Fibroblast of the conjunctiva (primary cell): ENCODE data around the gene PLA2G2D.
"Not testable (repeated sequence)": the region's sequence is repeated elsewhere in the genome, so short reads cannot be mapped to it uniquely, and the experiment has no call there.

Source experiments
- DNase-seq: peaks from one replicate; pipeline ENCODE4 v3.0.0-alpha.2; 2010; ENCODE audit warnings: low read depth

The PLA2G2D gene

DNA sequence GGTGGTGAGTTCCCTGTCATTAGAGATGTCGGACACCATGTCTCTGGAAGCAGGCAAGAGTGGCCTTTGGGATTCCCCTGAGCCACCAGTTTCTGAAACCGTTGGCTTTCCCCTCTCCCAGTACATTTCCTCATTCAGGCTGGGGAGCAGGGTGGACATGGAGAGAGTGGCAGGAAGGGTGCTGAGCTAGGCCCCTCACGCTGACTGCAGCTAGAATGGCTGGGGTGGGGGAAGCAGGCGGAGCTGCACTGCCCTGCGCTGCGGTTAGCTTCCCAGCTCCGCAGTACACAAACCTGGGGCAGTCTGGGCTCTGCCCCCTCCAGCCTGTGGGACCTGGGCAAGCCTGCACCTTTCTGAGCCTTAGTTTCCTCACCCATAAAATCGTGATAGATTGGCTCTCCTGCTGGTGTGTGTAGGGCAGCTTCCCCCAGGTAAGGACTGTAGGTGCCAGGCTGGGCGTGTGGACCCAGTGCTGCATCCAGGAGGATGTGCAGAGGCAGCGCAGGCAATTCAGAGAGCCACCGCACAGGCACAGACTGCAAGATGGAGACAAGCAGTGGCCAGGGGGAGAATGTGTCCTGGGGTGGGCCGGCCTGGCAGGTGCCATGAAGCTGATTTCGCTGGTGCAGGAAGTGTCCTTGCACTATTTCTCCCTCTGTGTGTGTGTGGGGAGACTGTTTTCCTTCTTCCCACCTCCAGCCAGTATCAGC lies 22.8 kb upstream of the PLA2G2D start:
- DNase-seq: no peak

GRCh38 chr1:20141466-20141865 lies 22.1 kb upstream of the PLA2G2D start:
- DNase-seq: no peak

DNA sequence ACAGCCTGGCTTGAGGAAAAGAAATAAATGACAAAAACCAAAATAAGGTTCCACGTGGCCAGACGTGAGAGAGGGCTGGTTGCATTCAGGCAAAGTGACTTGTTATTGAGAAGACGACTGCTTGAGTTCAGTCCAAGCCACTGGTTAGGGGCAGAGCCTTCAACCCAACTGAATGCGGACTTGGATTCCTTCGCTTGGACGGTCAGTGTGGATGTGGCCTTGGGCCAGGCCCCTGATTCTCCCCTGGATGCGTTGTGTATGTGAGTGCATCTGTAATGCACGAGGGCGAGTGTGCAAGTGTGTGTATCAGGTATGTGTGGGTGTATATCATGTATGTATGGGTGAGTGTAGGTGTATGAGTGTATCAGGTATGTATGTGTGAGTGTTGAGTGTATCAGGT lies 21.7 kb upstream of the PLA2G2D start:
- DNase-seq: no peak

GRCh38 chr1:20139776-20140612 lies 20.7 kb upstream of the PLA2G2D start:
- no peak for DNase-seq

DNA sequence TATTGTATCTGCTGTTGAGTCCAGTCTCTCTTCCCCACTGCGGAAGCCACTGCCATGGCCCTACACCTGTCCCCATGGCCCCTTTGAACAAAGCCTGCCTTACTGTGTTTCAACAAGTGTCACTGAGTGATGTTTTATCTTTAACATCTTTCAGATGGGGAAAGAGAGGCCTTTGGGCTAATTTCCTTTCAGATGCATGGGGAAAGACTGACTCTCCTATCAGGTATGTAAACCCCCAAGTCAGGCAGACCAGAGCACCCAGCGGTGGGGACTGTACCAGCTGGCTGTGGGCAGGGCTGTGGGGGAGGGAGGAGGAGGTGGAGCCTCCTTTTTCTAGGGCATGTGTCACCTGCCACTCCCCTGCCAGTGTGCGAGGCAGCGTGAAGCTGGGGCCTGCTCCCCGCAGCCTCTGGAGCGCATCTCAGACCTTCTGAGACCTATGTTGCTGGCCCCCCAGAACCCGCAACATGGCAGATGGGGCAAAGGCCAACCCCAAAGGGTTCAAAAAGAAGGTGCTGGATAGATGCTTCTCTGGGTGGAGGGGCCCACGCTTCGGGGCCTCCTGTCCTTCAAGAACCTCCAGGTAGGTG lies 19.7 kb upstream of the PLA2G2D start, which contains the start of gene PLA2G2F:
TSS of gene PLA2G2F (plus strand) at position 363 of the 590 bp plus-strand sequence. CDS start at position 468, 105 bp downstream.
- DNase-seq: no peak

- DNase-seq: no peak
Measured at GRCh38 chr1:20138346-20138745, 19.0 kb upstream of the PLA2G2D start.

GRCh38 chr1:20137604-20138003 lies 18.3 kb upstream of the PLA2G2D start:
- DNase-seq: no peak

DNA sequence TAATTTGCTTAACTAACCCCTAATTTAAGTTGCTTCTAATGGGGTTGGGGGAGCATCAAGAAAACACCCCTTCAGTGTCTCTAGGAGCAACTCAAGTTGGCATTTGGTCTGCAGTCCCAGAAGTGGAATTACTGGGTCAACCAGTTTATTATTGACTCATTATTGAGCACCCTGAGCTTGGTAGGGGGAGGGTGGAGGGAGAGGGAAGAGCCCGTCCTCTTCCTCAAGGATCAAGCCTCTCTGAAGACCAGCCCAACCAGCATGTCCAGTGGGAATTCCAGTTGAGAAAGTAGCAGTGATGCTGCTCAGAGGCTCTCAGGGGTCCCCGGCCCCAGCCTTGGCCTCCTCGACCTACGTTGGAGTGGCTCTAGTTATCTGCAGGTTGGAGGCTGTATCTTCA lies 17.7 kb upstream of the PLA2G2D start:
- DNase-seq: no peak

GRCh38 chr1:20136249-20136648 lies 16.9 kb upstream of the PLA2G2D start:
- DNase-seq: no peak

DNA sequence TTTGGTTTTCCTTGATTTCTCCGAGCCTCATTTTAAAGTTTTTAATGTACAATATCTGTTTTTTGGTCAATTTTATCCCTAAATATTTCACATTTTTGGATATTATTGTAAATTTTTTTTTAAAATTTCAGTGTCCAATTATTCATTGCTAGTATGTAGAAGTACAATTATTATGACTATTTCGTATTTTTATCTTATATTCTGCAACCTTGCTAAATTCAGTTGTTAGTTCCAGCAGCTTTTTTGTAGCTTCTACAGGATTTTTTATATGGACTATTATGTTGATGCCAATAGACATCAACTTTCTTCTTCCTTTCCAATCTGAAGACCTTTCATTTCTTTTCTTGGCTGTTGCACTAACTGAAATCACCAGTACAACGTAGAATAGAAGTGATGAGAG lies 15.7 kb upstream of the PLA2G2D start:
- no peak for DNase-seq

DNA sequence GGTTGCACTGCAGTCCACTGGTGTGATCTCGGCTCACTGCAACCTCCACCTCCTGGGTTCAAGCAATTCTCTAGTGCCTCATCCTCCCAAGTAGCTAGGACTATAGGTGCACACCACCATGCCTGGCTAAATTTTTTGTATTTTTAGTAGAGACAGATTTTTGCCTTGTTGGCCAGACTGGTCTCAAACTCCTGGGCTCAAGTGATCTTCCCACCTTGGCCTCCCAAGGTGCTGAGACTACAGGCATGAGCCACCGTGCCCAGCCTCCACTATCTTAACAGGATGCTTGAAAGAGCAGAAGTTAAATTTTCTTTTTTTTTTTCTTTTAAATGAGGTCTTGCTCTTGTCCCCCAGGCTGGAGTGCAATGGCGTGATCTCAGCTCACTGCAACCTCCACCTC lies 11.2 kb upstream of the PLA2G2D start:
- not testable (repeated sequence) for DNase-seq

DNA sequence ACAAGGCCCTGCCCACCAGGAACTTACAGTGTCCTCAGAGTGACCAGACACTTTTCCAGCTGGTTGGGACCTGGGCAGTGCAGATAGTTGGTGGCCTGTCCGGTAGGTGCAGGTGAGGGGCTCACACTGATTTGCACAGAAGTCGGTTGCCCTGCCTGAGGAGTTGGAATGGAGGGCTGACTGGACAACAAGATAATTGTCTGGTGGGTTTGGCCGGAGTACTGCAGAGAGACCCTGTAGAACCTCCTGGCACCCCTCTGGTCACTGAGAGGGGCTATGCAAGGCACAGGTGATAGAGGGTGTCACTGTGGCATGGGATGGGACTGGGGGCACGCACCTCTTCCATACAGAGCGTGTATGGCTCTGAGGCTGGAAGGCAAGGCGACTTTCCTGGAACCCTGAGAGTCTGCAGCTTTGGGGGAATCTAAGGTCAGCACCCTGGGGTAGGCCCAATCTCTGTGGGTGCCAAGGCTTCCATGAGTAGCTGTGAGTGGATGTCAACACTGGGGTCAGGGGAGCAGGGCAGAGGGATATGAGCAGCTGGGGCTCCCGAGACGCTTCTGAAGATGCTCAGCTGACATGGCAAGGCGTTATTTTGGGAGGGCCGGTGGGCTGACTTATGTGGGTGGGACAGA lies 7.6 kb upstream of the PLA2G2D start:
- no peak for DNase-seq

GRCh38 chr1:20126041-20126805 lies 6.9 kb upstream of the PLA2G2D start:
- no peak for DNase-seq

GRCh38 chr1:20125100-20125499 lies 5.8 kb upstream of the PLA2G2D start:
- DNase-seq: no peak

GRCh38 chr1:20124456-20125057 lies 5.2 kb upstream of the PLA2G2D start:
- DNase-seq: peak; percentile 26

DNA sequence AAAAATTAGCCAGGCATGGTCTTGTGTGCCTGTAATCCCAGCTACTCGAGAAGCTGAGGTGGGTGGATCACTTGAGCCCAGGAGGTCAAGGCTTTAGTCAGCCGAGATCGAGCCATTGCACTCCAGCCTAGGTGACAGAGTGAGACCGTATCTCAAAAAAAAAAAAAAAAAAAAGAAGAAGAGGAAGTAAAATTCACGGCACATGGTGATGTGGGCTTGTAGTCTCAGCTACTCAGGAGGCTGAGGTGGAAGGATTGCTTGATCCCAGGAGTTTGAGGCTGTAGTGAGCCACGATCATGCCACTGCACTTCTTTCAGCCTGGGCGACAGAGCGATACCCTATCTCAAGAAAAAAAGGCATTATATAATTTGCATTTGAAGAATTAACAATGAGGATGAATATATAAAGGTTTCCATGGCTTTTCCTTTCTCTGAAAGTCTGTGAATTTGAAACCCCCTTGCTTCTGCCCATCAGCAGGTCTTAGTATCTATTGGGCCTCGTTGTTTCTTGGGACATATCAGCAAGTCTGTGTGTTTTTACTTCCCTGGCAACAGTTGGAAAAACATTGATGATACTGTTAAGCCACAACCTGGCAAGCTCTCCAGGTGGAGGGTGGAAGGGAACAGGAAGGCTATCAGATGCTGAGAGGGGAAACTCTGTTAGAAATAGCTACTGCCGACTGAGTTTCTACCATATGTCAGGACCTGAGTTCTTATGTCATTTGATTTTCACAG lies 4.6 kb upstream of the PLA2G2D start:
- DNase-seq: no peak

DNA sequence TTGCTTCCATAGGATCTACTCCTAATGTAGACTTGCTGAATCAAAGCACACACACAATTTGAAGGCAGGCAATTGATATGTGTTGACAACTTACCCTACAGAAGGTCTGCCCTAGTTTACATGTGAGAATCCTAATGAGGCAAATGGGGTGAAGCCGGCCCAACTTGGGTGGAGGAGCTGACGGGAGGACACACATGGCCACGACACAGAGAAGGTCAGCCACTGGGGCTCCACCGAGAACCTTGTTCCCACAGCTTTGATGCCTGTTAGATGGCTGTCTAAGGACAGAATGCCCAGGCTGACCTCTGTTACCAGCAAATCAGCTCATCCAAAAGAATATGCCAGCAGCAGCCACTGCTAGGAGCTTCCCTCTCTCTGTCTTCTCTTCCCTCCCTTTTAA lies 1.5 kb upstream of the PLA2G2D start:
- DNase-seq: no peak

DNA sequence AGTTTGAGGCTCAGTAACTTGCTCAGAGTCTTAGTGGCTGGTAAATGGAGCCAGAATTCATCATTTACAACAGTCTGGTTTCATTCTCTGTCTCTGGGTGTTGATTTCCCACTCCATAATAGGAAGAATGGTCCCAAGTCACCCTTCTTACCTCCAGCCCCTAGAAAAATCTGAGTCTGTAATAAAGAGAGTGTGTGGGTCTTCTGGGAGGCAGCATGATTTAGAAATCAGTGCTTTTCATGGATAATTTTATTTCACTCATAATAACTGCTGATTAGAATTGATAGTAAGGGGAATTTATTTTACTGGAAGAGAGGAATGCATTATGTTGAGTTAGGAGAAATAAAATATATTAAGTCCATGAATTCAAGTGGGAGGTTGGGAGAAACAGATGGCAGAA lies 2.1 kb downstream of the PLA2G2D start:
- no peak for DNase-seq

GRCh38 chr1:20115916-20116315 lies 3.4 kb downstream of the PLA2G2D start:
- DNase-seq: no peak

DNA sequence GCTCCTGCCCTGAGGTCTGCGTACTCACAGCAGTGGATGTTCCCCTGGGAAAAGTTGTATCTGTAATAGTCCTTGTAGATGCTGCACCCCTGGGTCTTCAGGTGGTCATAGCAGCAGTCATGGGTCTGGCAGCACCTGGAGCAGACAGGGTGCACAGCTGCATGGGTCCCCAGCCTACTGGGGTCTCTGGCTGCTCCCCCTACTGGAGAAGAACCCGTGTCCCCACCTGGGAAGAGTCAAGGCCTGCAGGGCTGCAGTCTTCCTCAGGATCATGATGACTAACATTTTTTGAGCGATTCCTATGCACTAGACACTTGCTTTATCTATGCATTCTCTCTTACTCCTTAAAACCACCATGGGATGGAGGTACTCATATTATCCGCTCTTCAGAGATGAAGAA lies 3.9 kb downstream of the PLA2G2D start:
- DNase-seq: no peak
